ENCODE data around the gene CORO1A.

GRCh38 chr16:30187971-30188561 lies 4.7 kb downstream of the CORO1A start:
- TF ChIP-seq EZH2phosphoT487 (IDR thresholded peaks at IDR 0.05; ENCODE audit: low read length) (no peak), EZH2 (optimal IDR thresholded peaks at IDR 0.05; ENCODE audit: low read depth, low read length) (no peak)
- TF ChIP-seq, protein P1, sequence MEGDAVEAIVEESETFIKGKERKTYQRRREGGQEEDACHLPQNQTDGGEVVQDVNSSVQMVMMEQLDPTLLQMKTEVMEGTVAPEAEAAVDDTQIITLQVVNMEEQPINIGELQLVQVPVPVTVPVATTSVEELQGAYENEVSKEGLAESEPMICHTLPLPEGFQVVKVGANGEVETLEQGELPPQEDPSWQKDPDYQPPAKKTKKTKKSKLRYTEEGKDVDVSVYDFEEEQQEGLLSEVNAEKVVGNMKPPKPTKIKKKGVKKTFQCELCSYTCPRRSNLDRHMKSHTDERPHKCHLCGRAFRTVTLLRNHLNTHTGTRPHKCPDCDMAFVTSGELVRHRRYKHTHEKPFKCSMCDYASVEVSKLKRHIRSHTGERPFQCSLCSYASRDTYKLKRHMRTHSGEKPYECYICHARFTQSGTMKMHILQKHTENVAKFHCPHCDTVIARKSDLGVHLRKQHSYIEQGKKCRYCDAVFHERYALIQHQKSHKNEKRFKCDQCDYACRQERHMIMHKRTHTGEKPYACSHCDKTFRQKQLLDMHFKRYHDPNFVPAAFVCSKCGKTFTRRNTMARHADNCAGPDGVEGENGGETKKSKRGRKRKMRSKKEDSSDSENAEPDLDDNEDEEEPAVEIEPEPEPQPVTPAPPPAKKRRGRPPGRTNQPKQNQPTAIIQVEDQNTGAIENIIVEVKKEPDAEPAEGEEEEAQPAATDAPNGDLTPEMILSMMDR (IDR thresholded peaks at IDR 0.05; ENCODE audit: low read length): no peak

Measured in MM.1S (cell line).